ENCODE results near the gene ZNF19.
"Not testable (repeated sequence)": the region's sequence is repeated elsewhere in the genome, so short reads cannot be mapped to it uniquely, and the experiment has no call there.

The ZNF19 gene

DNA sequence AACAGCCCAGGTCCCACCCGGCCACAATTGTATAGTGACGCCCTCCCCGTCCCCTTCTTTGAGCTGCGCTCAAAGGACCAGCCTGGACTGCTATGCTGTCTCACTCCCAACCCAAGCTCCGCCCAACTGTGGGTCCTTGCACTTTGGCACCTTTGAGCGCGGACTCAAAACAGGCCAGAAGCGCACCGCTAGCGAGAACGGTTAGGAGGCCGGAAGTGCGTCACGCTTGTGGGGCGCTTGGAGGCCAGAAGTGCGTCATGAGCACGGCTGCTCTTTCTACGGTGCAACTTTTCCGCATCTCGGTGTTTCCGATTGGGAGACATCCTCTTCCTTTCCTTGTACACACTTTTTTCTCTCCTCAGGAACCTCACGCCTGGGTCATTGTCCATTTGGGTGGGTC is at the start of gene ZNF19:
Gene ZNF19 (minus strand): TSS at position 203 of the 400 bp plus-strand sequence. CDS start 7,210 bp downstream, outside the sequence.
- no peak for DNase-seq

DNA sequence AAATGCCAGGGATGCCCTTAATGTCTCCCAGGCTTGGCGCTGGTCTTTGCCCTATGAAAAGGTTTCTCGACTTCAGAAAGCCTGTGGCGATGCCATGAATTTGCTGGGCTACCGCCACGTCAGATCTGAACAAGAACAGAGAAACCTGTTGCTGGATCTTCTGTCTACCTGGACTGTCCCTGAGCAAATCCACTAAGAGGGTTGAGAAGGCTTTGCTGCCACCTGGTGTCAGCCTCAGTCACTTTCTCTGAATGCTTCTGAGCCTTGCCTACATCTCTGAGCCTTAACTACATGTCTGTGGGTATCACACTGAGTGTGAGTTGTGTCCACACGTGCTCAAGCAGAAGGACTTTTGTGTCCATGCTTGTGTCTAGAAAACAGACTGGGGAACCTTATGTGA is 48.5 kb upstream of the ZNF19 start:
- DNase-seq: peak; percentile 16

DNA sequence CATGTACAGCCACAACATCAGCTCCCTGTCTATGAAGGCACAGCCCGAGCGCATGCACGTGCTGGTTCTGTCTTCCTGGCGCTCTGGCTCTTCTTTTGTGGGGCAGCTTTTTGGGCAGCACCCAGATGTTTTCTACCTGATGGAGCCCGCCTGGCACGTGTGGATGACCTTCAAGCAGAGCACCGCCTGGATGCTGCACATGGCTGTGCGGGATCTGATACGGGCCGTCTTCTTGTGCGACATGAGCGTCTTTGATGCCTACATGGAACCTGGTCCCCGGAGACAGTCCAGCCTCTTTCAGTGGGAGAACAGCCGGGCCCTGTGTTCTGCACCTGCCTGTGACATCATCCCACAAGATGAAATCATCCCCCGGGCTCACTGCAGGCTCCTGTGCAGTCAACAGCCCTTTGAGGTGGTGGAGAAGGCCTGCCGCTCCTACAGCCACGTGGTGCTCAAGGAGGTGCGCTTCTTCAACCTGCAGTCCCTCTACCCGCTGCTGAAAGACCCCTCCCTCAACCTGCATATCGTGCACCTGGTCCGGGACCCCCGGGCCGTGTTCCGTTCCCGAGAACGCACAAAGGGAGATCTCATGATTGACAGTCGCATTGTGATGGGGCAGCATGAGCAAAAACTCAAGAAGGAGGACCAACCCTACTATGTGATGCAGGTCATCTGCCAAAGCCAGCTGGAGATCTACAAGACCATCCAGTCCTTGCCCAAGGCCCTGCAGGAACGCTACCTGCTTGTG is 47.8 kb upstream of the ZNF19 start:
- DNase-seq: no peak

DNA sequence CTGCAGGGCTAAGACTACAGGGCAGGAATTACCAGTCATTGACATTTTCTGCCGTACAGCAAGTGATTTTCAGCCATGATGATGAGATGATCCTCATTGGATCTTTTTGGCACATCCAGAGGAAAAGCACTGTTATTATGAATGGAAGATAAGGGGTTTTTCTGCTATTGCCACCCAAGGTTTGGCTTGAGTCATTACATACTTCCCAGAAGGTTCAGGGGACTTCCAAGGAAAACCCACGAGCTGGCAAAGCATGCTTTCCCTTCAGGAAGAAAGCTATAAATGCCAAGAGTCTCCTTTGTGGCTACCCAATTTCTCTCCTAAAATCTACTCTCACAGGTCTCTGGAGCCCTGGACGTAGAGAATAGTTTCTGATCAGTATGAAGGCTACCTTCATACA is 43.2 kb upstream of the ZNF19 start:
- no peak for DNase-seq

DNA sequence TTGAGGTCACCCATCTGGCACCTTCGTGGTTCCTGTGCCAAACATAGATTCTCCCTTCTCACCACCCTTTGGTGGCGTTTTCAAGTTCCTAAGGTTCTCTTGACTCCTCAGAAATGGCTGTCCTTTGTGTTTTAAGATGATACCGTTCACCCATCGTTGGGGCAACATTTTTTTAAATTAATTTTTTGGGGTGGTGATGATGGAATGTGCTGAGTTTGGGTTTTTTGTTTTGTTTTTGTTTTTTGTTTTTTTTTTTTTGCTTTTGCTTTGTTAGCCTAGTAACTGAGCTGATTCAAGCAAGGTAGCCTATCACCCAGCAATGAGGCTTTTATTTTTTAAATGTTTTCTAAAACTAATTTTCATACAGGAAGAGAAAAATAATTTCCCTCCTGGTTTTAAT is 39.7 kb upstream of the ZNF19 start:
- no peak for DNase-seq

DNA sequence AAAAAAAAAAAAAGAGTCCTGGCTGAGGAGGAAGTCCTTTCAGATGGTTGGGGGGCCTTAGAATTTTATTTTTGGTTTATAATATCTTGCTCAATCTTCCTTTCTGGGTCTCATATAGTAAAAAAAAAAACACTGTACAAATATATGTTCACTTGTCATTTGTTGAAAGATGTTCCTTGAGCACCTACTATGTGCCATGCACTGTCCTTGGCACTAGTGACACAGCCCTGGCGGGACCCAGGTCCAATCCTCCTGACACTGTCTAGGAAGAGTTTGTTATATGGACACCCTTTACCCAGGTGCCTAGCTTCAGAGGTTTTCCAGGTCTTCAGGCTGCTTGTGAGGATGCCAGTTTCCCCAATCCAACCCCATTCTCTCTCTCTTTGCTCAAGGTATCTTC is 39.1 kb upstream of the ZNF19 start:
- no peak for DNase-seq

DNA sequence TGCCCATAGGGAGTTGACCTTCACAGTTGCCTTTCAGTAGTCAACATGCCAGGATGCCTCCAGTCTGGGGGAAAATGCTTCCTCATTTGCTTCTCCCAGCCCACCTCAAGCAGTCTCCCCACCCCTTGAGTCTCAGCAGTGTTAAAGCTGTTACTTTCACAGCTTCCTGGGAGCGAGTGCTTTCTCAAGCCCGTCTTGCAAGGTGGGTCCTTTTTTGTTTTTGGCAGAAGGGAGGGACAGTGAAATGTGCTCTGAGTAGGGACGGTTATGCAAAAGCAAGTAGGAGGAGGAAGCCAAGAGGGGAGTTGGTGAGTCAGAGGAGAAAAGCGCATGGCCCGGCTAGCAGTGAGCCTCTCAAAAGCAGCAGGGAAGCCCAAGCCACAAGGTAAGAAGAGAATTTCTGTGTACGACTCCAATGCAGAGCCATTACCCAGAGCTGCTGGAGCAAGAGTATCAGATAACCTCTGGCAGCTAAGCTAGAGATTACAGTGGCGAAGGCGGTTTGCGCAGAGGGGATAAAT is 37.0 kb upstream of the ZNF19 start, which contains the start of gene CHST4:
Gene CHST4 (plus strand): TSS at position 316 of the 521 bp plus-strand sequence. CDS start 10,252 bp downstream, outside the sequence.
- no peak for DNase-seq

DNA sequence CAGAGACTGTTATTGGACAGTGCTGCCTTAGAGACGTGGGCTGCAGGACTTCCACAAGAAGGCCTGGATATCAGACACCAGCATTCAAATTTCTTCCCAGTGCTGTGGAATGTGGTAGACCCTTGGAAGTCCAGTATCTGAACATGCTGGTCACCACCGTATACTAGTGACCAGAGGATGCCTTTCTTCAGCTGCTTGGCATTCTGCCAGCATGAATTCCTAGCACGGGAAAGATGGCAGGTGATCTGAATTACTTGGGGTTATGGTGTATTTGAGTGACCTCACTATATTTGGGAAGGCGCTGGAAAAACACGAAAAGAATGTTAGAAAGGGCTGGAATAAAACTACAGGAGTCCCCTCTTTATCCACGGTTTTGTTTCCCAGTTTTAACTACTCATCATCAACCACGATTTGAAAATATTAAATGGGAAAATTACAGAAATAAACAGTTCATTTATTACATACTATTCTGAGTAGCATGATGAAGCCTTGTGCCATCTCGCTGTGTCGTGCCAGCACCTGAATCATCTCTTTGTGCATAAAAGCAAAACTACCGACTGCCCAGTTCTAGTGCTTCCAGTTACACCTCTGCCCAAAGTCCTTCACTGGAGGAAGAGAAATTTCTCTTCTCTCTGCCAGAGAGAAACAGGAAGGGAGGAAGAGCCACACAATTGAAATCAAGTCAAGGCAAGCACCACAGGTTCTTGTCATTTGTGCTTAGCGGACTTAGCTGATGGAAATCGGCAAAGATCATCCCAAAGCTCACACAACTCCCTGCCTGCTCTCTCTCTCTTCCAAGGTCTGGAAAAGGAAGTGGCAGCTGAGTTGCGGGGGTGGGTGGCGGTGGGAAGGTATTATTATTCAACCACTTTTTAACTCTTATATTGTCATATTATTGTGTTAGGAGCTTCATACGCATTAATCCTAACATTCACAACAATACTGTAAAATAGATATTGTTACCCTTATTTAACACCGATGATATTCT is 35.7 kb upstream of the ZNF19 start:
- DNase-seq: no peak

DNA sequence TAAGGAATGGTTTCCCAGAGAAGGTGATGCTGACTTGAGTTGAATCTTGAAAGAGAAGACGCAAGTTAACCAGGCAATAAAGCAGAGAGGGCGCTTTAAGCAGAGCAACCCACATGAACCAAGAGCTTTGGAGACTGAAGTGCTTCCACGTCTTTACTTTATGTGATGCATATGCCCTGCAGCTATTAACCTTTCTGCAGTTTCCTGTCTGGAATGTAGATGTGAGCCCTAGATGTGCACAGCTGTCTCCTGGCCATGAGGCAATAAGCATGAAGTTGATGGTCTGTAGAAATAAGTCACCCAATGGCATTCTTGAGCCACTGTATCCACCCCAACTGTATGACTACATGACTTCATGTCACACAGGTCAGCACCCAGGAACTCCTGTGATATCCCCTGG is 31.4 kb upstream of the ZNF19 start:
- no peak for DNase-seq

DNA sequence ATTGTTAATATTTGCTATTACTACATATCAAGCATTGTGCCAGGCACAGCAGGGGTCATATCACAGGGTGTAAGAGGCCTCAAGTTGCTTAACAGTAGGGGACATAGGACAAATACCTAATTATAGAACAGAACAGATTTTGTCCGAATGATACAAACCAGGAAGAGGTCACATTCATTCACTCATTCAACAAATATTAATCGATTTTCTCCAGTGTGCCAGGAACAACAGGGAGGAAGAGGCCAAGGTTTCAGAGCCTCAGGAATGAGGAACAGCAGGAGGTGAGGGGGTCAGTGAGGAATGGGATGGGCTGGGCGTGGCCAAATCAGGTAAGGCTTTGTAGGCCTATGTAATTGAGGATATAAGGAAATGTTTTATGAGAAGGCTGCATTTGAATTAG is 25.9 kb upstream of the ZNF19 start:
- no peak for DNase-seq

DNA sequence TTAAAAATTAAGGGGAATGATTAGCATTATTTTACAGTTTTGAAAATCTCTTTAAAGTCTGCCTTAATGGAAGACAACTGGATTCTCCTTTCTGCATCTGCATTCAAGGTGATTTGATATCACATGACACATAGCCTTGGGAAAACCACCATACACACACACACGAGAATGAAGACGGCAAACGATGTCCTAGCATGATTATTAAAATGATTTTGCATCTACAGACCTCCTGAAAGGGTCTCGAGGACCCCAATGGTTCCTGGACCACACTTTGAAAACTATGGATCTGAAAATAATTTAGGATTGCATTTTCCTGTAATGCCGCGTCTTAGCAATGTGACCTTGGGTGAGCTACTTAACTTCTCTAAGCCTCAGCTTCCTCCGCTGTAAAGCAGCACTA is 25.4 kb upstream of the ZNF19 start:
- DNase-seq: no peak

DNA sequence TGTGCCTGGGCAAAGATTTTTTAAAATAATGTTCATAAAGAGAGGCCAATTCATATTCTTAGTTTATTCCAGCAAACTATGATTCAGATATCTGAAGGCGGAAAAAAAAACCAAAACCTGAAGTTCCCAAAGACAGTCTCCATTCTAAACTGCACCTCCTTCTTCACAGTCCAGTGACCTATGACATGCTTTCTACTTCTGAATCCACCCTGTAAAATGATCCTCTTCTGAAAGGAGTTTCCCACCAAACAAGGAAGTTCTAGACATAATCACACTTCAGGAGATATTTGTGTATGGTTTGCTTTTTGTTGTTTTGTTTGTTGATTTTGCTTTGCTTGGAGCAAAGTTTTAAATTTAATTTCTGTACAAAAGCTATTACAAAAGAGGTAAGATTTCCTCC is 24.2 kb upstream of the ZNF19 start:
- DNase-seq: no peak

DNA sequence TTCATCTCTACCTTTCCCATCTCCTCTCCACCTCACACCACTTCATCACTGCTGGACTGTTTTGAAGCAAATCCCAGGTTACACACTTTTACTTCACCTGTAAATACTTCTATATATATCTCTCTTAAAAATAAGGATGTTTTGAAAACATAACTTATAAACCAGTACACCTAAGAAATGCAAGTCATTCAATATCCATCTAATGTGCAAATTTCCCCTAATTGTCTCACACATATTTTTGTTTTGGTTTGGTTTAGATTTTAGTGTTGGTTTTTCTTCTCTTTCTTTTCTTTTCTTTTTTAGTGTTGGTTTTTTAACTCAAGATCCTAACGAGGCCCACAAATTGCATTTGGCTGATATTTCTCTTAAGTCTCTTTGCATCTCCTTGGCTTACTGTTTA is 17.9 kb upstream of the ZNF19 start:
- DNase-seq: no peak

DNA sequence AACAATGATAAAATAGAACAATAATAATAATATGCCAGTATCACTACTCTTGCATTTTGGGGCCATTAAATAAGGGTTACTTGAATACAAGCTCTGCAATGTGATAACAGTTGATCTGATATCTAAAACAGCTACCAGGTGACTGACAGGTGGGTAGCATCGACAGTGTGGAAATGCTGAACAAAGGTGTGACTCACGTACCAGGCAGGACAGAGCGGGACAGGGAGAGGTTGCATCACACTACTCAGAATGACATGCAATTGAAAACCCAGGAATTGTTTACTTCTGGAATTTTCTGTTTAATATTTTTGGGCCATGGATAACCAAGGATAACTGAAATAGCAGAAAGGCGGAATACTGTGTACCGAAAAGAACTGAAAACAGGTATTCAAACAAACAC is 15.8 kb upstream of the ZNF19 start:
- no peak for DNase-seq

DNA sequence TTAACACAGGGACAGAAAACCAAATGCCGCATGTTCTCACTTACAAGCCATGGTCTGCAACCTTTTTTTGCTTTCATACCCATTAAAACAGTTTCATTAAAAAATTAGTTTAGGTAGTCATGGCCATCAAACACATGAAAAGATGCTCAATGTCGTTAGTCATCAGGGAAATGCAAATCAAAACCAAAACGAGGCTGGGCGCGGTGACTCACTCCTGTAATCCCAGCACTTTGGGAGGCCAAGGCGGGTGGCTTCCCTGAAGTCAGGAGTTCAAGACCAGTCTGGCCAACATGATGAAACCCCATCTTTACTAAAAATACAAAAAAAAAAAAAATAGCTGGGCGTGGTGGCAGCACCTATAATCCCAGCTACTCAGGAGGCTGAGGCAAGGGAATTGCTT is 14.9 kb upstream of the ZNF19 start:
- not testable (repeated sequence) for DNase-seq

DNA sequence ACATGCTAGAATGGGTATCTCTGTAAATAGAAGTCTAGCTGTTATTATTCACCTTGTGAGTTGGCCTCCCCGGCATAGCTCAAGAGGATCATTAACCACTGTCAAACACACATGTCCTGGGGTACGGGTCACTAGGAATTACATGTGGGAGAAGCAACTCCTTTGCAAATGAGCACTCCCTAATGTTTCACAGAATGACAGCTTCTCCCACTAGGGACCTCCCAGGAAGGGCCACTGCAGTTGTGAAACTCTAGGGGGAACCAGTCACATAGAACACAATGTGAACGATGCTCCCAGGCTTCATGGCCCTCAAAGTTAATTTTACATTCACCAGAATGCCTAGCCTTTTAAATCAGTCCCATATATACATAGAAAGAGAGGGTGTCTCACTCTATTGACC is 12.4 kb upstream of the ZNF19 start:
- no peak for DNase-seq

DNA sequence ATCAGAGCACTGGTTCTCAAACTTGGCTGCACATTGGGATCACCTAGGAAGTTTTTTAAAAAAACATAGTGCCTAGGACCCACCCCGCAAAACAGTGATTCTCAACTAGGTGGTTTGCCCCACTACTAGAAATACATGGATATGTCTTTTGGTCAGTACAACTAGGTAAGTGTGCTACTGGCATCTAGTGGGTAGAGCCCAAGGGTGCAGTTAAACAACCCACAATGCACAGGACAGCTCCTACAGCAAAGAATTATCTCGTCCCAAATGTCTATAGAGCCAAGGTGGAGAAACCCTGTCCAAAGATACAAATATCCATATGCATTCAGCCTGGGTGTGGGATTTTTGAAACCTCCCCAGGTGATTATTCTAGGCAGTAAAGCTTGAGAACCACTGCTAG is 11.8 kb upstream of the ZNF19 start:
- DNase-seq: no peak

DNA sequence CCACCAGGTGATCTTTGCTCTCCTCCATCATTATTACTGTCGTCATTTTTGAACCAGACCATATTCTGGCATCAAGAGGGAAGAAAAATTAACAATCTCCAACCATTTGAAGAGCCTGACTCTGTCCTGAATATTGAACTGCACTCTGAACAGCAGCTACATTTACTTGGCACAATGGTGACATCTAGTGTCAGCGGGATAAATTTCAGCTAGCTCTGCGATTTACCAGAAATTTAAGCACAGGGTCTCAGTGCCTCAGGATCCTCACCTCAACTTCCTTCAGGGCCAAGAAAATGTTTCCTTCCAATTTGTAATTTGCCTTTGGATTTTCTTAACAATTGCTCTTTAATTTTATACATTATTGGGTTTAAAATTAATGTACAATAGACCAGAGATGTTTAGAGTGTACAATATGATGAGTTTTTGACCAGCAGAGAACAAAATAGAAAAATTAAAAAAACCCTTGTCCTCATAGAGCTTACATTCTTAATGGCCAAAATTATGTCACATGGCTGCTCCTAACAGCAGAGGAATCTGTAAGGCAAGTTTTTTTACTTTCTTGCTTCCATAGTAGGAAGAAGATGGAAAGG is 10.7 kb upstream of the ZNF19 start:
- DNase-seq: no peak

DNA sequence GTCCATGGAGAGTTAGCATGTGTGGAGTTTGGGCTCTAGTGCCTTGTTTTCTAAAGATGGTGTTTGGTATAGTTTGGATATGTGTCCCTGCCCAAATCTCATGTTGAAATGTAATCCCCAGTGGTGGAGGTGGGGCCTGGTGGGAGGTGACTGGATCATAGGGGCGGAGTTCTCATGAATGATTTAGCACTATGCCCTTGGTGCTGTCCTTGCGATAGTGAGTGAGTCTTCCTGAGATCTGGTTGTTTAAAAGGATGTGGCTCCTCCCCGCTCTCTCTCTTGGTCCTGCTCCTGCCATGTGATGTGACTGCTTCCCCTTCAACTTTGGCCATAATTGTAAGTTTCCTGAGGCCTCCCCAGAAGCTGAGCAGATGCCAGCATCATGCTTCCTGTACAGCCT is 8.9 kb upstream of the ZNF19 start:
- no peak for DNase-seq

DNA sequence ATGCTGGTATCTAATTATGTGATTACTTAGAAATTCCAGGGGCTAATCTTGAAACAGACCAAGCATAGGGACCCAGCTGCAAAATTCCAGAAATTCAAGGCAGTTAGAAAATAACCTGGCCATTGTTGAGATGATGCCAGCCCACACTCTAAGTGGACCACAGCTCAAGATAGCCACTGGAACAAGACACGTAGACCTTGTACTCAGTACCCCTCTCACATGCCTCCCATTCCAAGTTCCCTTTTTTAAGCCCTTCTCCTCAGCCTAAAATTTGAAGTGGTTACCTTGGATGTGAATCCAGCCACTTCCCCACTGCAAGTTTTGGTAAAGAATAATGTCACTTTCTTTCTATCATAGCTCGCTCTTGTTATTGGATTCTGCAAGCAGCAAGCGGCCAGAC is 4.1 kb upstream of the ZNF19 start:
- DNase-seq: no peak

DNA sequence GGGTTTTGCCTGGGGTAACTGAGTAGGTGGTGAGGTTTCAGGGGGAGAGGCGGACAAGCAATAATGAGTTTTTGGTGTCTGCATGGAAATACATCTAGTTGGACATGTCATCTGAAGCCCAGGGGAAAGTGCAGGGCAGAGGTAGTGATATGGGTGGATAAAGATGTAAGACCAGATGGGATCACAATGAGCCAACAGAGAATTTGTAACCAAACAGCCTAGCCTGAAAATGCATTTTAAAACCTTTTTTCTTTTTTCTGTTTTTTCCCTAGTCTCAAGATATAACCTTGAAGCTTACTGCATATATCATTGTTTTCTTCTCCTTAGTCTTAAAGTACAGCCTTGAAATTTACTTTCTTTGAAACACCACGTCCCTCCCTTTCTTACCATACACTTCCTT is 3.7 kb upstream of the ZNF19 start:
- DNase-seq: no peak

DNA sequence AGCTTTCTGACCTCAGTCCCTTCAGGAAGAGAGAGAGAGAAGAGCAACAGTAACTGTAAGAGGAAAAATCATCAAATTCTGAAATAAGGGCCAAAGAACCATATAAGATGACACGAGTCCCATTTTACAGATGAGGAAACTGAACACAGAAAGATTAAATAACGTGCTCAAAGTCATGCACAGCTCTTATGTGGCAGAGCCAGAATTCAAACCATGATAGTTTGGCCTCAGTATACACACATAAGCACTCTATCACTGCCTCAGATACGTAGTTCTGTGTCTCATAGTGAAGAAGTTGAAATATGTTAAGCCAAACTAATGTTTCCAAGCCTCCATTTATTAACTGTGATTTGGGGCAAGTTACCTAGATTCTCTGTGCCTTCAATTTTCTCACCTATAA is 1.9 kb upstream of the ZNF19 start:
- no peak for DNase-seq

DNA sequence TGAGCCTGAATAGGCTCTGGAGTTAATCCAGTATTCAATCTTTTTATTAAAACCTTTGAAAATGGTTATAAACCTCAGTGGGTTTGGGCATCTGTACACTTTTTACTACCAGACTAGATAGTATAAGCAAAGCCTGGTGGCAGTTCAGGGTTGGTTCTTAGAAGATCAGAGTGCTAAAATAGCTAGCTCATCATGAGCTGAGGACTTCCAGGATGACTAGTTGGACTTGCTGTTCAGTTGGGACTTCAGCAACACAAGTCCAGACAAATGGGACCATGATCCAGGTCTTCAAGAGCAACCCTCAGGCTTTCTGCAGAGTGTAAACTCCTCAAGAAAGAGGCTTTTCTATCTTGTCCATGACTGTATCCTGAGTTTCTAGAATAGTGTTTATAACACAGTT is 1.2 kb upstream of the ZNF19 start:
- DNase-seq: no peak

Data from DMS153 (cell line).